GM12878 (cell line): Measurements from ENCODE around the gene CHMP1A. TPM values are rescaled to one million over a fixed set of nuclear protein-coding genes. Genes with fewer than 3 reads are reported as not detected.
A peak's percentile ranks its signal among the peaks of the same experiment; 100 is the strongest.

Experiments
- BHLHE40 ChIP-seq, 2 experiments: fragments of 450-650 bp in 1 of 2; IDR thresholded peaks; 2 replicates each; pipeline ENCODE4 v1.6.1; 2011 to 2017; ENCODE audit warnings: low read depth in 2 of 2, borderline replicate concordance in 1 of 2, improper control_type of control experiment in 1 of 2, low read length in 1 of 2, mild to moderate bottlenecking in 1 of 2
- BRCA1 ChIP-seq: IDR thresholded peaks from 2 replicates; pipeline ENCODE4 v1.6.1; 2011; ENCODE audit warnings: low read depth, low read length, improper control_type of control experiment
- CBFB ChIP-seq: IDR thresholded peaks from 2 replicates; pipeline ENCODE4 v1.6.1; 2016; ENCODE audit warnings: antibody characterized with exemption, low read depth
- CBX5 ChIP-seq: sonication (generic); IDR thresholded peaks from 2 replicates; pipeline ENCODE4 v1.6.1; 2016; ENCODE audit warnings: low read depth, moderate library complexity, mild to moderate bottlenecking, inconsistent platforms
- CHD1 ChIP-seq: IDR thresholded peaks from 2 replicates; pipeline ENCODE4 v1.6.1; 2012; ENCODE audit warnings: low read depth, low read length, improper control_type of control experiment
- CHD4 ChIP-seq: fragments of 200-600 bp; sonication (generic); IDR thresholded peaks from 2 replicates; pipeline ENCODE4 v1.6.1; 2016; ENCODE audit warnings: mild to moderate bottlenecking
- CREB1 ChIP-seq: IDR thresholded peaks from 2 replicates; pipeline ENCODE4 v1.6.1; 2012; ENCODE audit warnings: low read depth, mild to moderate bottlenecking, inconsistent platforms
- EGR1 ChIP-seq, 2 experiments: IDR thresholded peaks; 1 replicate in 1 of 2; 2 replicates in 1 of 2; pipeline ENCODE4 v1.6.1; 2011 to 2012; ENCODE audit warnings: low read depth in 2 of 2, low read length in 2 of 2, borderline replicate concordance in 1 of 2, mild to moderate bottlenecking in 1 of 2, moderate library complexity in 1 of 2
- ELK1 ChIP-seq: IDR thresholded peaks from 2 replicates; pipeline ENCODE4 v1.6.1; 2012; ENCODE audit warnings: low read depth, low read length, improper control_type of control experiment
- FOXM1 ChIP-seq: IDR thresholded peaks from 2 replicates; pipeline ENCODE4 v1.6.1; 2012; ENCODE audit warnings: low read depth, mild to moderate bottlenecking, inconsistent platforms, low read length, moderate library complexity
- HCFC1 ChIP-seq: fragments of 150-350 bp; IDR thresholded peaks from 2 replicates; pipeline ENCODE4 v1.6.1; 2014; ENCODE audit warnings: low read length
- HDGF ChIP-seq: fragments of 450-650 bp; IDR thresholded peaks from 2 replicates; pipeline ENCODE4 v1.6.1; 2016; ENCODE audit warnings: antibody characterized with exemption
- IKZF1 ChIP-seq: fragments of 450-650 bp; conservative IDR thresholded peaks from 2 replicates; pipeline ENCODE4 v1.6.1; 2017; ENCODE audit warnings: antibody characterized with exemption, mild to moderate bottlenecking
- IRF3 ChIP-seq: fragments of 450-650 bp; IDR thresholded peaks from 2 replicates; pipeline ENCODE4 v1.6.1; 2014; ENCODE audit warnings: mild to moderate bottlenecking
- MEF2A ChIP-seq: IDR thresholded peaks from 2 replicates; pipeline ENCODE4 v1.6.1; 2011; ENCODE audit warnings: low read depth, mild to moderate bottlenecking, low read length, moderate library complexity; ENCODE audit not compliant: insufficient read depth
- NR2C1 ChIP-seq: fragments of 450-650 bp; IDR thresholded peaks from 2 replicates; pipeline ENCODE4 v1.6.1; 2017; ENCODE audit warnings: antibody characterized with exemption, mild to moderate bottlenecking, moderate library complexity
- PAX5 ChIP-seq: IDR thresholded peaks from 2 replicates; pipeline ENCODE4 v1.6.1; 2011; ENCODE audit warnings: low read depth, low read length, borderline replicate concordance
- PAX8 ChIP-seq: fragments of 450-650 bp; IDR thresholded peaks from 2 replicates; pipeline ENCODE4 v1.6.1; 2017; ENCODE audit warnings: mild to moderate bottlenecking, moderate library complexity
- RAD51 ChIP-seq: fragments of 450-650 bp; IDR thresholded peaks from 2 replicates; pipeline ENCODE4 v1.6.1; 2016; ENCODE audit warnings: moderate library complexity, mild to moderate bottlenecking, inconsistent platforms
- SRF ChIP-seq, 2 experiments: IDR thresholded peaks; 2 replicates each; pipeline ENCODE4 v1.6.1; 2011; ENCODE audit warnings: low read depth in 2 of 2, low read length in 2 of 2, mild to moderate bottlenecking in 1 of 2, moderate library complexity in 1 of 2
- SUPT20H ChIP-seq: IDR thresholded peaks from 2 replicates; pipeline ENCODE4 v1.6.1; 2011; ENCODE audit warnings: low read depth, mild to moderate bottlenecking, low read length, moderate library complexity, borderline replicate concordance; ENCODE audit not compliant: control insufficient read depth
- USF1 ChIP-seq: IDR thresholded peaks from 2 replicates; pipeline ENCODE4 v1.6.1; 2011; ENCODE audit warnings: borderline replicate concordance, low read depth, mild to moderate bottlenecking, moderate library complexity, mixed read lengths, low read length; ENCODE audit not compliant: insufficient read depth; ENCODE audit errors: extremely low read length
- ZNF592 ChIP-seq: fragments of 450-650 bp; IDR thresholded peaks from 2 replicates; pipeline ENCODE4 v1.6.1; 2017; ENCODE audit warnings: mild to moderate bottlenecking, moderate library complexity
- polyA plus RNA-seq, 11 experiments: library from polyadenylated mRNA; depleted of rRNA in 4 of 11; unstranded in 6 of 11; stranded (reverse) in 5 of 11; fragments of >200 nt; fragmentation: Nextera tagmentation in 4 of 11; fragmentation: Illumina TruSeq in 1 of 11; extraction: Ambion mirVana in 4 of 11; extraction: Trizol in 1 of 11; gene quantifications; 1 replicate in 1 of 11; 2 replicates in 10 of 11; pipeline versions ENCODE4 v1.2.1 to v1.2.3, GENCODE V29; 2011 to 2016; ENCODE audit warnings: inconsistent platforms in 2 of 11, missing spikeins in 2 of 11, low read depth in 1 of 11
- total RNA-seq, 4 experiments: library from RNA; depleted of rRNA in 3 of 4; stranded (reverse); fragments of >200 nt in 3 of 4; fragmentation: Illumina TruSeq in 1 of 4; extraction: Trizol in 1 of 4; gene quantifications; 2 replicates each; pipeline versions ENCODE4 v1.2.1 to v1.2.3, GENCODE V29; 2013 to 2021

The CHMP1A gene
- total and polyA plus RNA-seq, 10 of the 15 experiments (the other 5 are each of a cell fraction or from before 2014, with no cell fraction given), result 1.0 to 86.7 (median 54.7) TPM

- peak; percentile 95 to 97 for TF ChIP-seq BHLHE40 (IDR thresholded peaks at IDR 0.05; ENCODE audit: borderline replicate concordance in 1 of 2, low read depth in 2 of 2, low read length in 1 of 2)
- no peak for TF ChIP-seq CBFB
- peak; percentile 38; the same call in 1 of the 2 replicates for TF ChIP-seq ELK1
- no peak for TF ChIP-seq CHD4
- no peak for TF ChIP-seq CHD1
- TF ChIP-seq RAD51, result peak; percentile 91
- TF ChIP-seq HCFC1, result peak; percentile 51
- no peak for TF ChIP-seq FOXM1
- TF ChIP-seq CBX5, result no peak
- TF ChIP-seq PAX5, result peak; percentile 43; the same call in 1 of the 2 replicates
- peak; percentile 97 for TF ChIP-seq USF1
- no peak; the same call in 1 of the 2 replicates for TF ChIP-seq ZNF592
- TF ChIP-seq PAX8, result no peak
- TF ChIP-seq BRCA1, result peak; percentile 45; the same call in 1 of the 2 replicates
- peak; percentile 96 for TF ChIP-seq CREB1
- no peak for TF ChIP-seq MEF2A
- TF ChIP-seq NR2C1, result no peak
- TF ChIP-seq EGR1 (IDR thresholded peaks at IDR 0.05; ENCODE audit: borderline replicate concordance in 1 of 2, low read depth in 2 of 2, low read length in 2 of 2), result peak; percentile 85 to 99
- peak in 1 of 2 experiments; percentile 29; a peak in 1 of 4 replicates for TF ChIP-seq SRF (IDR thresholded peaks at IDR 0.05; ENCODE audit: low read depth in 2 of 2, low read length in 2 of 2)
- no peak for TF ChIP-seq IRF3
- no peak; the same call in 1 of the 2 replicates for TF ChIP-seq HDGF
- TF ChIP-seq SUPT20H, result no peak
- TF ChIP-seq IKZF1, result peak; percentile 89
Measured at GRCh38 chr16:89700100-89700648, 42.7 kb upstream of the CHMP1A start (continued).
